H1 (cell line): ENCODE results near the gene VWA7. TPM values are rescaled to one million over a fixed set of nuclear protein-coding genes. Genes with fewer than 3 reads are reported as not detected.

Experiments used
- CTCF ChIA-PET: fragments of 300-600 bp; sonication (Branson Sonifier 250); formaldehyde crosslinking; loops from one replicate; lab custom pipeline; 2021; ENCODE audit not compliant: partially characterized antibody; lab: Charles Lee
- POLR2A ChIA-PET: fragments of 300-600 bp; sonication (Branson Sonifier 250); formaldehyde crosslinking; loops from one replicate; lab custom pipeline; 2021; ENCODE audit warnings: inconsistent platforms; ENCODE audit not compliant: partially characterized antibody; lab: Charles Lee
- DNase-seq, 2 experiments: peaks; one replicate each; pipeline versions ENCODE4 v3.0.0 to v3.0.0-alpha.2; 2010 to 2022; ENCODE audit warnings: low spot score in 2 of 2, low read depth in 1 of 2, mixed read lengths in 1 of 2
- FAIRE-seq: peaks from 2 replicates; lab custom pipeline; 2011; peaks lifted over from hg19 to GRCh38; lab: Jason Lieb, UNC
- H2AFZ ChIP-seq: 2 replicates; pipeline ENCODE4 v1.8.1; 2012; ENCODE audit warnings: low read length, inconsistent platforms
- H2AK5ac ChIP-seq: 2 replicates; pipeline ENCODE4 v1.6.1; 2013; ENCODE audit warnings: low read depth, low read length
- H2BK120ac ChIP-seq: replicated peaks from 2 replicates; pipeline ENCODE3; 2013; ENCODE audit warnings: low read depth, low read length, inconsistent platforms
- H2BK12ac ChIP-seq: 2 replicates; pipeline ENCODE4 v1.6.1; 2013; ENCODE audit warnings: low read depth, low read length
- H2BK15ac ChIP-seq: 2 replicates; pipeline ENCODE4 v1.6.1; 2013; ENCODE audit warnings: low read length
- H2BK20ac ChIP-seq: 2 replicates; pipeline ENCODE4 v1.6.1; 2013; ENCODE audit warnings: low read length
- H2BK5ac ChIP-seq: 2 replicates; pipeline ENCODE4 v1.6.1; 2013; ENCODE audit warnings: low read depth, low read length
- H3K14ac ChIP-seq: 2 replicates; pipeline ENCODE4 v1.6.1; 2013; ENCODE audit warnings: inconsistent platforms; ENCODE audit not compliant: insufficient read length
- H3K18ac ChIP-seq: 2 replicates; pipeline ENCODE4 v1.6.1; 2013; ENCODE audit warnings: low read length; ENCODE audit errors: extremely low read depth
- H3K23ac ChIP-seq: 2 replicates; pipeline ENCODE4 v1.6.1; 2013; ENCODE audit warnings: inconsistent platforms; ENCODE audit not compliant: insufficient read length
- H3K23me2 ChIP-seq: 2 replicates; pipeline ENCODE4 v1.6.1; 2013; ENCODE audit warnings: low read depth, low read length
- H3K27ac ChIP-seq: 2 replicates; pipeline ENCODE4 v1.6.1; 2011; ENCODE audit warnings: low read depth, low read length, inconsistent platforms
- H3K27me3 ChIP-seq, 4 experiments: replicated peaks in 1 of 4; 1 replicate in 1 of 4; 2 replicates in 3 of 4; pipeline versions ENCODE4 v1.6.1 to v1.8.1; 2011 to 2013; ENCODE audit warnings: low read length in 3 of 4, mild to moderate bottlenecking in 3 of 4, inconsistent platforms in 2 of 4, mixed read lengths in 2 of 4, moderate library complexity in 1 of 4; ENCODE audit not compliant: control insufficient read depth in 3 of 4, insufficient read depth in 3 of 4; ENCODE audit errors: extremely low read depth in 1 of 4
- H3K36me3 ChIP-seq, 4 experiments: 2 replicates each; pipeline versions ENCODE4 v1.6.1 to v1.8.1; 2011 to 2013; ENCODE audit warnings: mild to moderate bottlenecking in 4 of 4, low read length in 3 of 4, moderate library complexity in 2 of 4, control low read depth in 1 of 4, inconsistent platforms in 1 of 4; ENCODE audit not compliant: insufficient read depth in 4 of 4, control insufficient read depth in 2 of 4
- H3K4ac ChIP-seq: replicated peaks from 2 replicates; pipeline ENCODE3; 2013; ENCODE audit warnings: low read length, low read depth, mixed read lengths, inconsistent platforms; ENCODE audit not compliant: insufficient read length
- H3K4me1 ChIP-seq, 4 experiments: replicated peaks in 1 of 4; 1 replicate in 1 of 4; 2 replicates in 3 of 4; pipeline versions ENCODE4 v1.6.1 to v1.8.1; 2011 to 2013; ENCODE audit warnings: low read length in 3 of 4, inconsistent platforms in 2 of 4, mixed read lengths in 1 of 4; ENCODE audit not compliant: insufficient read depth in 4 of 4, control insufficient read depth in 3 of 4
- H3K4me2 ChIP-seq, 2 experiments: 2 replicates each; pipeline versions ENCODE4 v1.6.1 to v1.8.1; 2011 to 2013; ENCODE audit warnings: low read depth in 2 of 2, low read length in 2 of 2, control low read depth in 1 of 2, inconsistent platforms in 1 of 2, mild to moderate bottlenecking in 1 of 2; ENCODE audit not compliant: insufficient read depth in 1 of 2
- H3K4me3 ChIP-seq, 4 experiments: fragments of 200-600, 300-600 bp in 1 of 4; sonication (generic), shearing (Covaris generic), sonication (Bioruptor Twin) in 1 of 4; 2 replicates each; pipeline versions ENCODE4 v1.5.1 to v1.8.1; 2011 to 2016; ENCODE audit warnings: low read length in 4 of 4, low read depth in 3 of 4, control low read depth in 2 of 4, inconsistent platforms in 2 of 4, mild to moderate bottlenecking in 2 of 4, mixed read lengths in 1 of 4, moderate library complexity in 1 of 4; ENCODE audit not compliant: insufficient read depth in 2 of 4; ENCODE audit errors: extremely low read depth in 1 of 4
- H3K56ac ChIP-seq: replicated peaks from 2 replicates; pipeline ENCODE3; 2013; ENCODE audit warnings: low read depth, mild to moderate bottlenecking, mixed read lengths, low read length, inconsistent platforms; ENCODE audit not compliant: insufficient read length
- H3K79me1 ChIP-seq: 2 replicates; pipeline ENCODE4 v1.6.1; 2013; ENCODE audit warnings: low read depth, low read length, control low read depth
- H3K79me2 ChIP-seq, 2 experiments: 2 replicates each; pipeline versions ENCODE4 v1.6.1 to v1.8.1; 2012 to 2013; ENCODE audit warnings: low read length in 2 of 2, mild to moderate bottlenecking in 2 of 2, inconsistent platforms in 1 of 2; ENCODE audit not compliant: insufficient read depth in 2 of 2, control insufficient read depth in 1 of 2
- H3K9ac ChIP-seq, 4 experiments: replicated peaks in 1 of 4; 1 replicate in 1 of 4; 2 replicates in 3 of 4; pipeline versions ENCODE4 v1.6.1 to v1.8.1; 2011 to 2013; ENCODE audit warnings: low read depth in 3 of 4, low read length in 3 of 4, control low read depth in 2 of 4, mild to moderate bottlenecking in 2 of 4, moderate library complexity in 2 of 4, inconsistent platforms in 1 of 4; ENCODE audit errors: extremely low read depth in 1 of 4
- H3K9me3 ChIP-seq, 2 experiments: 2 replicates each; pipeline versions ENCODE4 v1.6.1 to v1.8.1; 2012 to 2013; ENCODE audit warnings: mild to moderate bottlenecking in 2 of 2, moderate library complexity in 2 of 2, control low read depth in 1 of 2, inconsistent platforms in 1 of 2, low read depth in 1 of 2, low read length in 1 of 2, mixed read lengths in 1 of 2; ENCODE audit not compliant: insufficient read depth in 2 of 2
- H4K20me1 ChIP-seq, 2 experiments: replicated peaks in 1 of 2; 2 replicates each; pipeline versions ENCODE3 to v1.8.1; 2011 to 2013; ENCODE audit warnings: inconsistent platforms in 2 of 2, low read length in 2 of 2, mild to moderate bottlenecking in 1 of 2; ENCODE audit not compliant: insufficient read depth in 2 of 2, control insufficient read depth in 1 of 2
- H4K5ac ChIP-seq: 2 replicates; pipeline ENCODE4 v1.6.1; 2013; ENCODE audit warnings: low read length, low read depth, mixed read lengths, inconsistent platforms; ENCODE audit not compliant: insufficient read length
- H4K8ac ChIP-seq: 2 replicates; pipeline ENCODE4 v1.8.0; 2013; ENCODE audit warnings: mild to moderate bottlenecking, moderate library complexity, low read length, inconsistent platforms; ENCODE audit not compliant: insufficient read depth; ENCODE audit errors: extremely low read depth
- H4K91ac ChIP-seq: replicated peaks from 2 replicates; pipeline ENCODE3; 2013; ENCODE audit warnings: low read length, mixed read lengths, inconsistent platforms; ENCODE audit not compliant: insufficient read length
- CREB1 ChIP-seq: IDR thresholded peaks from 2 replicates; pipeline ENCODE4 v1.6.1; 2012; ENCODE audit warnings: inconsistent platforms
- EGR1 ChIP-seq: IDR thresholded peaks from 2 replicates; pipeline ENCODE4 v1.6.1; 2011; ENCODE audit warnings: low read depth, low read length, borderline replicate concordance
- FOSL1 ChIP-seq: IDR thresholded peaks from 2 replicates; pipeline ENCODE4 v1.6.1; 2011; ENCODE audit warnings: mild to moderate bottlenecking, low read depth, low read length, moderate library complexity; ENCODE audit not compliant: insufficient read depth
- HDAC6 ChIP-seq: IDR thresholded peaks from one replicate; pipeline ENCODE4 v1.7.1; 2012; ENCODE audit warnings: low read depth, mild to moderate bottlenecking, inconsistent platforms, low read length, moderate library complexity
- KDM5A ChIP-seq: fragments of 200-600 bp; IDR thresholded peaks from 2 replicates; pipeline ENCODE4 v1.7.1; 2012; ENCODE audit warnings: mild to moderate bottlenecking, low read length, inconsistent platforms, mixed read lengths
- POLR2A ChIP-seq, 2 experiments: IDR thresholded peaks; 1 replicate in 1 of 2; 2 replicates in 1 of 2; pipeline ENCODE4 v1.6.1; 2011; ENCODE audit warnings: low read depth in 2 of 2, low read length in 2 of 2, mild to moderate bottlenecking in 2 of 2; ENCODE audit errors: control extremely low read depth in 1 of 2
- POLR2AphosphoS5 ChIP-seq: IDR thresholded peaks from 2 replicates; pipeline ENCODE4 v1.6.1; 2011; ENCODE audit warnings: low read depth, low read length
- RAD21 ChIP-seq, 2 experiments: IDR thresholded peaks in 1 of 2; conservative IDR thresholded peaks in 1 of 2; 2 replicates each; pipeline ENCODE4 v1.6.1; 2011; ENCODE audit warnings: low read depth in 2 of 2, low read length in 2 of 2, improper control_type of control experiment in 1 of 2, inconsistent platforms in 1 of 2, mild to moderate bottlenecking in 1 of 2, moderate library complexity in 1 of 2
- SAP30 ChIP-seq: fragments of 300-600 bp; sonication (generic); IDR thresholded peaks from 2 replicates; pipeline ENCODE4 v1.7.1; 2012; ENCODE audit warnings: low read length, moderate library complexity, mild to moderate bottlenecking, inconsistent platforms; ENCODE audit not compliant: insufficient read depth, insufficient replicate concordance
- SIRT6 ChIP-seq: IDR thresholded peaks from one replicate; pipeline ENCODE4 v1.7.1; 2012; ENCODE audit warnings: low read length, inconsistent platforms
- SIX5 ChIP-seq: IDR thresholded peaks from 2 replicates; pipeline ENCODE4 v1.6.1; 2011; ENCODE audit warnings: mild to moderate bottlenecking, low read depth, low read length
- SP4 ChIP-seq: IDR thresholded peaks from 2 replicates; pipeline ENCODE4 v1.6.1; 2012; ENCODE audit warnings: low read length, inconsistent platforms
- TCF12 ChIP-seq: IDR thresholded peaks from 2 replicates; pipeline ENCODE4 v1.6.1; 2011; ENCODE audit warnings: low read depth, mild to moderate bottlenecking, low read length
- TEAD4 ChIP-seq: IDR thresholded peaks from 2 replicates; pipeline ENCODE4 v1.6.1; 2012; ENCODE audit warnings: low read depth, low read length, inconsistent platforms, mixed read lengths
- WGBS, 2 experiments: shearing (Covaris generic) in 1 of 2; methylation state at CpG; one replicate each; pipeline versions ENCODE4 v1.1.6 to v1.1.7; 2013 to 2015; ENCODE audit warnings: low lambda C conversion rate in 2 of 2, mixed read lengths in 2 of 2, inconsistent platforms in 1 of 2, low coverage in 1 of 2, missing lambda C conversion rate in 1 of 2; ENCODE audit not compliant: insufficient replicate concordance in 2 of 2, insufficient coverage in 1 of 2, insufficient read length in 1 of 2; ENCODE audit errors: extremely low coverage in 1 of 2, missing lambda C conversion rate in 1 of 2; 5-methylcytosine and 5-hydroxymethylcytosine counted together
- polyA plus RNA-seq, 7 experiments: library from polyadenylated mRNA; depleted of rRNA in 3 of 7; stranded (reverse) in 5 of 7; unstranded in 2 of 7; fragments of >200 nt in 5 of 7; fragments of 200-250 nt in 2 of 7; gene quantifications; 1 replicate in 5 of 7; 2 replicates in 1 of 7; 4 replicates in 1 of 7; pipeline versions ENCODE4 v1.2.1 to v1.2.3, GENCODE V29; 2011 to 2013; ENCODE audit warnings: missing spikeins in 2 of 7, mixed read lengths in 2 of 7
- total RNA-seq: library from RNA; stranded (reverse); fragmentation: NEBNext Ultra II Directional; extraction: Animal tissue kit (Norgen Biotek cat#: 25700); gene quantifications from 2 replicates; pipeline ENCODE4 v1.2.1, GENCODE V29; 2021

Gene VWA7
- total and polyA plus RNA-seq, 2 of the 8 experiments (the other 6 are each of a cell fraction or from before 2014, with no cell fraction given), result 0.82 to 2.1 TPM

DNA sequence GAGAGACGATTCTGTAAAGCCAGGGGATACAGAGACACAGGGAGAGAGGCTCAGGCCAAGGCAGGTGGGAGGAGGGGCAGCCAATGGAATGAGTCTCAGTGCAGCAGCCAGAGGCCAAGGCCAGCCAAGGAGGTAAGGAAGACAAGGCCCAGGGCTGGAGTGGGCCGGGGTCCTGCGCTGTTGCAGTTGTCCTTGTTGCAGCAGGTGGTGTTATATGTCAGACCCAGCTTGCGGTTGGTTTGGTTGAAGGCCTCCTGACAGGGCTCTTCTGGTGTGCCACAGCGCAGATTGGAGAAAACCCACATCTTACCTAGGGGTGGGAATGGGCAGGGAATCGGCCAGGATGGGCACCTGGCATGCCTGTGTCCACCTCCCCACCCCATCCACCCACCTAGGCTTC lies 58.1 kb downstream of the VWA7 start:
- CTCF ChIA-PET, result interaction anchor here (0.5 to 3.7 kb wide), 5 partner anchors 11 to 233 kb away, joined by 3 to 18 read pairs (median 4); no protein-coding TSS in a partner anchor
- 0 out of 2 replicates have a peak overlapping the region, but pooled peaks have one; percentile 53 for H2BK15ac ChIP-seq
- H3K18ac ChIP-seq, result no peak overlapping the region
- H3K36me3 ChIP-seq, result no peaks in the 10 kb centered on the region
- no peak for FAIRE-seq
- H3K27me3 ChIP-seq, result no peaks in the 10 kb centered on the region
- H3K4me3 ChIP-seq, result no peak overlapping the region
- no peak overlapping the region for H3K23ac ChIP-seq
- H3K4me1 ChIP-seq, result peaks cover 8 to 26% (median 23%) of the 10 kb centered on the region in 4 experiments
- H3K4me2 ChIP-seq, result peak overlapping the region in 1 of 2 experiments; percentile 45; a peak in 1 of 4 replicates
- H4K8ac ChIP-seq, result no peak overlapping the region
- WGBS, 2 experiments, result 96% methylated on average over 6 of the region's 6 CpGs; no CpG with 5 or more reads in 1 of the 2 experiments
- POLR2A ChIA-PET, result interaction anchor here (0.9 to 3.5 kb wide), 4 partner anchors 10 to 77 kb away, joined by 3 to 10 read pairs (median 4); partner anchors contain the start of genes DDAH2 and MSH5
- TF ChIP-seq TCF12 (no peak), FOSL1 (no peak), SIRT6 (no peak), SP4 (no peak), TEAD4 (no peak), SAP30 (no peak), CREB1 (no peak), SIX5 (no peak), KDM5A (no peak), EGR1 (no peak), POLR2A (IDR thresholded peaks at IDR 0.05; ENCODE audit: control extremely low read depth in 1 of 2, low read depth in 2 of 2, low read length in 2 of 2) (no peak), HDAC6 (no peak), POLR2AphosphoS5 (no peak), RAD21 (IDR thresholded peaks at IDR 0.05 in 1 of 2, conservative IDR thresholded peaks at IDR 0.05 in 1 of 2; ENCODE audit: low read depth in 2 of 2, low read length in 2 of 2) (no peak)
- no peak overlapping the region for H3K4ac ChIP-seq
- peak overlapping the region; percentile 0 for H4K91ac ChIP-seq
- 0 out of 2 replicates have a peak overlapping the region, but pooled peaks have one; percentile 56 for H2AFZ ChIP-seq
- no peaks in the 10 kb centered on the region for H3K9me3 ChIP-seq
- DNase-seq, result no peak
- H3K79me1 ChIP-seq, result no peaks in the 10 kb centered on the region
- no peak overlapping the region for H2AK5ac ChIP-seq
- no peak overlapping the region for H3K27ac ChIP-seq
- 0 out of 2 replicates have a peak overlapping the region, but pooled peaks have one; percentile 11 for H2BK5ac ChIP-seq
- no peak overlapping the region for H2BK120ac ChIP-seq
- no peak overlapping the region for H3K14ac ChIP-seq
- no peak overlapping the region; the same call in 1 of the 2 replicates for H2BK12ac ChIP-seq
- H3K23me2 ChIP-seq, result no peaks in the 10 kb centered on the region
- no peak overlapping the region for H3K9ac ChIP-seq
- H2BK20ac ChIP-seq, result peak overlapping the region; percentile 52
- no peak overlapping the region for H3K56ac ChIP-seq
- H3K79me2 ChIP-seq, result no peaks in the 10 kb centered on the region
- no peak overlapping the region for H4K5ac ChIP-seq
- H4K20me1 ChIP-seq, result no peaks in the 10 kb centered on the region
